RWPE1 (cell line): ENCODE measurements around the gene SUPT3H.

Source experiments
- CTCF ChIA-PET: fragments of 350-600 bp; sonication (Branson Sonifier 250); formaldehyde crosslinking; extraction: SDS; loops from one replicate; lab custom pipeline; 2021; lab: Yijun Ruan, JAX
- POLR2A ChIA-PET: fragments of 400-600 bp; formaldehyde crosslinking; extraction: SDS; loops from one replicate; lab custom pipeline; 2020; ENCODE audit warnings: antibody characterized with exemption; ENCODE audit not compliant: low non-redundant PET; lab: Yijun Ruan, JAX
- DNase-seq: peaks from one replicate; pipeline ENCODE4 v3.0.0; 2012; ENCODE audit warnings: low spot score
- H3K27ac ChIP-seq: fragments of 450-650 bp; 2 replicates; pipeline ENCODE4 v1.5.1; 2017
- TF ChIP-seq, protein P1 (sequence below): fragments of 450-650 bp; conservative IDR thresholded peaks from 2 replicates; pipeline ENCODE4 v1.5.1; 2017; ENCODE audit warnings: low read depth, mild to moderate bottlenecking

The SUPT3H gene

DNA sequence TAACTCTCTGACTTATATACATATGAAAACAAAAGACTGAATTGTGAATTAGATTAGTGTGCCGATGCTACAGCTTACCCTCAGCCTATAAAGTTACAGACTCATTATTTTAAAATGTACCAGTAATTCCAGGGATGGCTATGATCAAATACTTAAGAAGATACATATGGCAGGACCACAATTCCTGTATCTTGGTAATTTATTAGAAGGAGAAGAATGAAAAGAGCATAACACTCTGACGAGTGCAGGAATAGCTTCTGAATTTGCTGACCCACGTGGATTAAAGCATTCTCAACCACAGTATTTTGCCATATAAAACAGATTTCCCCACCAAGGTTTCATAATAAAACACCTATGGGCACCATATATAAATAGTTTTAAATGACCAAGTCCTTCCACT, 418.1 kb downstream of the SUPT3H start:
- CTCF ChIA-PET: no interaction called here
- no peak overlapping the region for H3K27ac ChIP-seq
- POLR2A ChIA-PET: no interaction called here
- TF ChIP-seq, protein P1, sequence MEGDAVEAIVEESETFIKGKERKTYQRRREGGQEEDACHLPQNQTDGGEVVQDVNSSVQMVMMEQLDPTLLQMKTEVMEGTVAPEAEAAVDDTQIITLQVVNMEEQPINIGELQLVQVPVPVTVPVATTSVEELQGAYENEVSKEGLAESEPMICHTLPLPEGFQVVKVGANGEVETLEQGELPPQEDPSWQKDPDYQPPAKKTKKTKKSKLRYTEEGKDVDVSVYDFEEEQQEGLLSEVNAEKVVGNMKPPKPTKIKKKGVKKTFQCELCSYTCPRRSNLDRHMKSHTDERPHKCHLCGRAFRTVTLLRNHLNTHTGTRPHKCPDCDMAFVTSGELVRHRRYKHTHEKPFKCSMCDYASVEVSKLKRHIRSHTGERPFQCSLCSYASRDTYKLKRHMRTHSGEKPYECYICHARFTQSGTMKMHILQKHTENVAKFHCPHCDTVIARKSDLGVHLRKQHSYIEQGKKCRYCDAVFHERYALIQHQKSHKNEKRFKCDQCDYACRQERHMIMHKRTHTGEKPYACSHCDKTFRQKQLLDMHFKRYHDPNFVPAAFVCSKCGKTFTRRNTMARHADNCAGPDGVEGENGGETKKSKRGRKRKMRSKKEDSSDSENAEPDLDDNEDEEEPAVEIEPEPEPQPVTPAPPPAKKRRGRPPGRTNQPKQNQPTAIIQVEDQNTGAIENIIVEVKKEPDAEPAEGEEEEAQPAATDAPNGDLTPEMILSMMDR: no peak
- no peak for DNase-seq

DNA sequence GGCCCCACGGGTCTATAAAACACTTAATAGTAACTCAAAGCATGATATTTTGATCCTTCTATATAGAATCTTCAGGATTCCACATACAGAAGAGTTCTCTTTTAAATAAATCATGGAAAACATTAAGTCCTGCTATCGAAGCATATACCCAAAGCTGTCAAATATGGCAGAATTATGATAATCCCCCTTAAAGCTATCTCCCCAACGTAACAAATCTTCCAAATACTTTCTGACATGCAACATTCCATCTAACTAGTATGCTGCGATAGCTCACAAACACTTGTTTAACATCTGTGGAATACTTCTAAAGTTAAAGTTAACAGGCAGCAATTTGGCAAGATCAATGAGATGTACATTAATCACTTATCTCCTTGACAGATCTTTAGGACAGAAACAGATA, 420.6 kb downstream of the SUPT3H start:
- CTCF ChIA-PET: no interaction called here
- TF ChIP-seq, protein P1: no peak
- H3K27ac ChIP-seq: no peak overlapping the region
- POLR2A ChIA-PET: no interaction called here
- DNase-seq: no peak

DNA sequence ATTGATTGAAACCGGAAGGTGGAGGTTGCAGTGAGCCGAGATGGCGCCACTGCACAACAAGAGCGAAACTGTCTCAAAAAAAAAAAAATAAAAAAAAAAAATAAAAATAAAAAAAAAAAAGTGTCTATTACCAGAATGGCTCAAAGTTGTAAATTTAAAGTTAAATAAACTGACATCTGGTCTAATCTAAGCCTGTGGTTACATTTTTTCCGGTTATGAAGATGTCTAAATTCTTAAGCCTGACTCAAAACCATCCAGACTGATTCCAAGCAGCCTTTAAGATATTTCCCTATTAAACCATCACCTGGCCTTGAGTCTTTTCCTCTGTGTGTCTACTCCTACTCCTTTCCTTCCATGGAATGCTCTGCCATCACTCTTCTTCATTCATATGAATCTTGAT, 421.3 kb downstream of the SUPT3H start:
- no peak overlapping the region for H3K27ac ChIP-seq
- CTCF ChIA-PET: interaction anchor here (0.6 kb wide), 1 partner anchor 38 kb away, joined by 5 read pairs; no protein-coding TSS in a partner anchor
- POLR2A ChIA-PET: no interaction called here
- DNase-seq: no peak
- TF ChIP-seq, protein P1: no peak

DNA sequence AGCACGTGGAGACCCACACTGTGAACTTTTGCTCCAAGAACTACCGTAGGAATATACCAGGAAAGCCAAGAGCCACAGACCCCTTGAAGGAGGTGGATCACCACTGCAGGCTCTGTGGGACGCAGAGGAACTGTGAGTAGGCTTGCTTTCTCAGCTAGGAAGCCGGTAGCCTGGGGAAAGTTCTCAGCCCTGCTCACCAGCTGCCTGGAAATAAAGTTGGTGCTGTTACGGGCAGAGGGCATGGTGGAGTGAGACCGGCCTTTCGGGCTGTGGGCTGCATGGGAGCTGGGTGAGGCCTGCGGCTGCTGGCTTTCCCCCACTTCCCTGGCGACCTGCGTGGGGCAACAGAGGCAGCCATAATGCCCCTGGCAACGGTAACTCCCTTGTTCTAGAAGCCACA, 422.6 kb downstream of the SUPT3H start:
- no peak overlapping the region for H3K27ac ChIP-seq
- ChIA-PET POLR2A (no interaction called here), CTCF (interaction anchor here (0.6 kb wide), 1 partner anchor 182 kb away, joined by 3 read pairs; no protein-coding TSS in a partner anchor)
- DNase-seq: no peak
- TF ChIP-seq, protein P1: no peak

DNA sequence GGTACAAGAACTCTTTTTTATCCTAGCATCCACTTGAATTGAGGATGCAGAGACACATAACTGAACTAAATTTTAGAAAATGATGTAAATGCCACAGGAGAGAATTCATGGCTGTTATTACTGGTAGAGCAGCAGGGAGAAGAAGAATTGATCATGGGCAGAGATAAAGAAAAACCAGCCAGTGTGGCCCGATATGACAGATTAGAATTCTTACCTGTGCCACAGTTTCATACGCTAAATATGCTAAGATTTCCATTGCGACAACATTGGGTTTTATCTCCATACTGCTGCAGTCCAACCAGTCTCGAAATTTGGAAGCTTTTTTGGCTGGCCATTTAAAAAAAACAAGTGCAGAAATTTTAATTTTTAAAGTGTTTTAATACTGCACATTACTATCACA, 423.5 kb downstream of the SUPT3H start:
- DNase-seq: no peak
- TF ChIP-seq, protein P1: no peak
- no peak overlapping the region for H3K27ac ChIP-seq
- POLR2A ChIA-PET: no interaction called here
- CTCF ChIA-PET: interaction anchor here (0.6 kb wide), 1 partner anchor 16 kb away, joined by 3 read pairs; no protein-coding TSS in a partner anchor

DNA sequence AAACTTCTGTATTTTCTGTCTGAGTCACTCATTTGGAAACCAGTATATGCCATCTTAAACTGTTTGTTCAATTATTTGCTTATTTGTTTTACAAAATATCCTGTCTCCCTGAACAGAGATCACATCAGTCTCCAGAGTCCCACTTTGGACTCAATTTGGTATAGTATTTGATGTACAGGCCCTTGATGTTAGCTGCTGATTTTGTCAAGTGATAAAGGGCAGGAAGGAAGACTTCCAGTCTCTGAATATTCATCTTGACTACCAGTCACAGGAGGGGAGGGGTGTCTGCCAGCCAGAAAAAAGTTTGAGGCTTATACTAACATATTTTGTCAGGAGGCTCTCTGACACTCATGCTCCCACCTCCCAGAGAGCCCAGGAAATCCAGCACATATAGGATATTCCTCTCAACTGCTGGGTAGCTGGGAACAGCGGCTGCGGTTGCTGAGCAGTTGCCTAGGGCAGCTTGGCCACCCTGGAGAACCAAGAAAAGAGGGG, 426.4 kb downstream of the SUPT3H start:
- POLR2A ChIA-PET: no interaction called here
- DNase-seq: no peak
- CTCF ChIA-PET: interaction anchor here (0.6 to 0.7 kb wide), 2 partner anchors 10 to 371 kb away, joined by 3 to 6 read pairs; no protein-coding TSS in a partner anchor
- no peak overlapping the region for H3K27ac ChIP-seq
- TF ChIP-seq, protein P1: no peak
